ENCODE measurements around the gene NFXL1. TPM values are rescaled to one million over a fixed set of nuclear protein-coding genes. Genes with fewer than 3 reads are reported as not detected.
A peak's percentile ranks its signal among the peaks of the same experiment; 100 is the strongest.

Gene NFXL1
- total and polyA plus RNA-seq, 12 donors, result 2.3 to 6.3 (median 4.9) TPM

GRCh38 chr4:47942081-47942819 is 27.9 kb upstream of the NFXL1 start:
- intact Hi-C loops (cut with DNase I), result loop anchor here in 1 of 10 donors (10.0 kb wide), 1 partner anchor 63 kb away; no protein-coding TSS in a partner anchor
- 69% methylated on average over 10 of the region's 10 CpGs for WGBS, 2 donors
- no peak for DNase-seq

DNA sequence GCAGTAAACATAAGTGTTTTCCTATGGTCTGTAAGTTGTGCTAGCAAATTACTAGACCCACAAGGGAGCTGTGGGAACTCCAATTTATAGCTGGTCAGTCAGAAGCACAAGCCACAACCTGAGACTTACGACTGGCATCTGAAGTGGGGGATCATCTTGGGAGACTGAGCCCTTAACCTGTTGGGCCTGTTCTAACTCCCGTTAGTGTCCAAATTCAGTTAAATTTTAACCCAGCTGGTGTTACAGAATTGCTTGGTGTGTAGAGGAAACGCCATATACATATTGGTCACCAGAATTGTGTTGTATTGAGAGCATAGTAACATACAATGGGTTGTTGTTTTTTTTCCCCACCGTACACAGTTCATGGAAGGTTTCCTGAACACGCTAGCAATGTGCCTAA is 25.1 kb upstream of the NFXL1 start:
- no peak for DNase-seq
- intact Hi-C loops (cut with DNase I), result loop anchor here in 7 of 10 donors (5.0 to 10.0 kb wide), 5 partner anchors 252 to 1105 kb away; no protein-coding TSS in a partner anchor
- no peak for TF ChIP-seq CTCF (IDR thresholded peaks at IDR 0.05)
- H3K27me3 ChIP-seq, result peaks cover 0 to 20% (median 4%) of the 10 kb centered on the region in 7 donors
- ATAC-seq, result no peak
- H3K27ac ChIP-seq, result no peak overlapping the region
- H3K4me3 ChIP-seq, result no peak overlapping the region
- 88 to 90% methylated on average over 5 of the region's 5 CpGs for WGBS, 2 donors
- H3K9me3 ChIP-seq, result no peaks in the 10 kb centered on the region
- no peaks in the 10 kb centered on the region for H3K36me3 ChIP-seq
- no peaks in the 10 kb centered on the region for H3K4me1 ChIP-seq

More at GRCh38 chr4:47942081-47942819, 27.9 kb upstream of the NFXL1 start:
- no peak for TF ChIP-seq CTCF (IDR thresholded peaks at IDR 0.05)
- ATAC-seq, result no peak
- no peaks in the 10 kb centered on the region for H3K9me3 ChIP-seq
- H3K27ac ChIP-seq, result no peak overlapping the region
- H3K4me3 ChIP-seq, result no peak overlapping the region
- H3K4me1 ChIP-seq, result no peaks in the 10 kb centered on the region
- H3K36me3 ChIP-seq, result no peaks in the 10 kb centered on the region
- peaks cover 0 to 20% (median 0%) of the 10 kb centered on the region in 7 donors for H3K27me3 ChIP-seq

GRCh38 chr4:47936336-47936735 is 22.0 kb upstream of the NFXL1 start:
- ATAC-seq, result no peak
- no peak for TF ChIP-seq CTCF (IDR thresholded peaks at IDR 0.05)
- DNase-seq, result no peak
- peaks cover 0 to 10% (median 0%) of the 10 kb centered on the region in 11 donors for H3K9me3 ChIP-seq
- H3K27ac ChIP-seq, result no peak overlapping the region
- H3K4me1 ChIP-seq, result peaks cover 0 to 8% (median 0%) of the 10 kb centered on the region in 9 donors
- no peaks in the 10 kb centered on the region for H3K36me3 ChIP-seq
- no peak overlapping the region for H3K4me3 ChIP-seq
- peaks cover 0 to 20% (median 4%) of the 10 kb centered on the region in 7 donors for H3K27me3 ChIP-seq
- intact Hi-C loops (cut with DNase I), result loop anchor here in 7 of 10 donors (5.0 to 10.0 kb wide), 5 partner anchors 249 to 1102 kb away; no protein-coding TSS in a partner anchor
- 91 to 93% methylated on average over 6 of the region's 6 CpGs for WGBS, 2 donors

GRCh38 chr4:47933840-47934239 is 19.5 kb upstream of the NFXL1 start:
- Histone ChIP-seq H3K27me3 (peaks cover 0 to 11% (median 0%) of the 10 kb centered on the region in 7 donors), H3K4me3 (no peak overlapping the region), H3K36me3 (no peaks in the 10 kb centered on the region), H3K9me3 (peaks cover 0 to 10% (median 0%) of the 10 kb centered on the region in 11 donors), H3K27ac (no peak overlapping the region), H3K4me1 (peaks cover 0 to 16% (median 0%) of the 10 kb centered on the region in 9 donors)
- DNase-seq, result no peak
- intact Hi-C loops (cut with DNase I), result loop anchor here in 9 of 10 donors (2.0 to 10.0 kb wide), 9 partner anchors 247 to 1099 kb away; no protein-coding TSS in a partner anchor
- peak in 2 of 8 donors; percentile 38 to 41 for ATAC-seq
- TF ChIP-seq CTCF (IDR thresholded peaks at IDR 0.05), result peak; percentile 34 to 77 (median 68)
- 2 to 4% methylated on average over 4 of the region's 4 CpGs for WGBS, 2 donors
